GM12874 (cell line): Measurements from ENCODE around the gene QPCTL.
A peak's percentile ranks its signal among the peaks of the same experiment; 100 is the strongest.

Source experiments
- TF ChIP-seq, protein P1 (sequence below): IDR thresholded peaks from 2 replicates; pipeline ENCODE4 v1.5.1; 2011; ENCODE audit warnings: low read depth, mild to moderate bottlenecking, control low read depth, low read length, moderate library complexity; ENCODE audit not compliant: insufficient read depth

QPCTL gene

GRCh38 chr19:45693106-45693788 is 781 bp downstream of the QPCTL start:
- TF ChIP-seq, protein P1, sequence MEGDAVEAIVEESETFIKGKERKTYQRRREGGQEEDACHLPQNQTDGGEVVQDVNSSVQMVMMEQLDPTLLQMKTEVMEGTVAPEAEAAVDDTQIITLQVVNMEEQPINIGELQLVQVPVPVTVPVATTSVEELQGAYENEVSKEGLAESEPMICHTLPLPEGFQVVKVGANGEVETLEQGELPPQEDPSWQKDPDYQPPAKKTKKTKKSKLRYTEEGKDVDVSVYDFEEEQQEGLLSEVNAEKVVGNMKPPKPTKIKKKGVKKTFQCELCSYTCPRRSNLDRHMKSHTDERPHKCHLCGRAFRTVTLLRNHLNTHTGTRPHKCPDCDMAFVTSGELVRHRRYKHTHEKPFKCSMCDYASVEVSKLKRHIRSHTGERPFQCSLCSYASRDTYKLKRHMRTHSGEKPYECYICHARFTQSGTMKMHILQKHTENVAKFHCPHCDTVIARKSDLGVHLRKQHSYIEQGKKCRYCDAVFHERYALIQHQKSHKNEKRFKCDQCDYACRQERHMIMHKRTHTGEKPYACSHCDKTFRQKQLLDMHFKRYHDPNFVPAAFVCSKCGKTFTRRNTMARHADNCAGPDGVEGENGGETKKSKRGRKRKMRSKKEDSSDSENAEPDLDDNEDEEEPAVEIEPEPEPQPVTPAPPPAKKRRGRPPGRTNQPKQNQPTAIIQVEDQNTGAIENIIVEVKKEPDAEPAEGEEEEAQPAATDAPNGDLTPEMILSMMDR = peak; percentile 94

GRCh38 chr19:45701676-45702075 is 9.2 kb downstream of the QPCTL start:
- TF ChIP-seq, protein P1 = no peak

GRCh38 chr19:45705115-45705514 is 12.6 kb downstream of the QPCTL start:
- TF ChIP-seq, protein P1 = no peak

- TF ChIP-seq, protein P1 = no peak
Observed at GRCh38 chr19:45705710-45706415, 13.4 kb downstream of the QPCTL start.

DNA sequence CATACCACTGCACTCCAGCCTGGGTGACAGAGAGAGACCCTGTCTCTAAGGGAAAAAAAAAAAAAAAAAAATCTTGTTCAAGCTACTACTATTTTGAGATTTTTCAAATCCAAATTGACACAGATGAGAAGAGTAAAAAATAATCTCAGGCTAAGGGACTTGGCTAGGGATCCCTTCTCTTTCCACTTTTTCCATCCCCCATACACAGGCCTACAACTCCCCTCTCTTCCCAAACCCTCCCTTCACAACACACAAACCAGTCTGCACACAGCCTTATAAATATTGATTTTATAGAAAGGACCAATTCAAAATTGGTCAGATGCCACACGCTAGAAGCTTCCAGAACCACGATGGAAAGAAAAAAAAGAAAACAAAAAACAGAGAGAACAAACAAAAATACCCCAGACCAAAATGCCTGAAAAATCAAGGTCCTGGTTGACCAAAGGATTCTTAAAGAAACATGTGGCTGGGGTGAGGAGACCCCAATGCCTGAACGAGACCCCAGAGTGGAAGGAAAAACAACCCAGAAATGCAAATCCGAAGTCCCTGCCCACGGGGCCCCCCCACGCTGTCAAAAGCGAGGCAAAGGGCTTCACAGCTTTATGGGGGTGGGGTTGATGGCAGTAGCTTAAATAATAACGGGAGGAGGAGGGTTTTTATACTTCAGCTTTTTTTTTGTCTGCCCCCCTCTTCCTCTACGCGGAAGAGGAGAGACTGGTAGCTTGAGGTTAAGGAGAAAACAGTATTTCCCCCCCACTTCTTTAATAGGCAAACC is 18.1 kb downstream of the QPCTL start:
- TF ChIP-seq, protein P1 = no peak

- TF ChIP-seq, protein P1 = no peak
Observed at GRCh38 chr19:45711851-45712698, 19.6 kb downstream of the QPCTL start.
